ENCODE measurements around the gene CACNB2.
"Not testable (repeated sequence)": the region's sequence is repeated elsewhere in the genome, so short reads cannot be mapped to it uniquely, and the experiment has no call there.

CACNB2 gene

GRCh38 chr10:18149196-18149800, 9.1 kb downstream of the CACNB2 start:
- no peak for DNase-seq

GRCh38 chr10:18151356-18151890, 11.2 kb downstream of the CACNB2 start:
- no peak for DNase-seq

- DNase-seq = not testable (repeated sequence)
These were observed 13.2 kb downstream of the CACNB2 start for GRCh38 chr10:18153381-18153780.

- DNase-seq = no peak
These were observed 15.1 kb downstream of the CACNB2 start for GRCh38 chr10:18155321-18155720.

- DNase-seq = not testable (repeated sequence)
These were observed 16.6 kb downstream of the CACNB2 start for GRCh38 chr10:18156797-18157196.

- DNase-seq = no peak
These were observed 17.7 kb downstream of the CACNB2 start for GRCh38 chr10:18157881-18158280.

- no peak for DNase-seq
These were observed 18.6 kb downstream of the CACNB2 start for GRCh38 chr10:18158773-18159265.

- DNase-seq = no peak
These were observed 19.3 kb downstream of the CACNB2 start for GRCh38 chr10:18159557-18159956.

GRCh38 chr10:18162021-18162627, 21.9 kb downstream of the CACNB2 start:
- no peak for DNase-seq

- DNase-seq = no peak
These were observed 23.9 kb downstream of the CACNB2 start for GRCh38 chr10:18164093-18164492.

GRCh38 chr10:18164748-18165361, 24.6 kb downstream of the CACNB2 start:
- DNase-seq = no peak

- DNase-seq = no peak
These were observed 38.7 kb downstream of the CACNB2 start for GRCh38 chr10:18178854-18179483.

- DNase-seq = no peak
These were observed 39.7 kb downstream of the CACNB2 start for GRCh38 chr10:18179891-18180290.

- not testable (repeated sequence) for DNase-seq
These were observed 41.2 kb downstream of the CACNB2 start for GRCh38 chr10:18181382-18181781.

- no peak for DNase-seq
These were observed 45.4 kb downstream of the CACNB2 start for GRCh38 chr10:18185621-18186020.

- DNase-seq = no peak
These were observed 50.6 kb downstream of the CACNB2 start for GRCh38 chr10:18190840-18191239.

- no peak for DNase-seq
These were observed 54.4 kb downstream of the CACNB2 start for GRCh38 chr10:18194634-18195033.

GRCh38 chr10:18195060-18195799, 55.0 kb downstream of the CACNB2 start:
- DNase-seq = no peak

GRCh38 chr10:18196806-18197550, 56.8 kb downstream of the CACNB2 start:
- no peak for DNase-seq

- no peak for DNase-seq
These were observed 57.5 kb downstream of the CACNB2 start for GRCh38 chr10:18197706-18198105.

GRCh38 chr10:18201877-18202276, 61.7 kb downstream of the CACNB2 start:
- DNase-seq = no peak
